Measurements from ENCODE around the gene NOVA2. TPM values are rescaled to one million over a fixed set of nuclear protein-coding genes. Genes with fewer than 3 reads are reported as not detected.

The NOVA2 gene
- total RNA-seq, 4 donors from 2014 or later, result 0.68 to 9.2 (median 1.9) TPM

DNA sequence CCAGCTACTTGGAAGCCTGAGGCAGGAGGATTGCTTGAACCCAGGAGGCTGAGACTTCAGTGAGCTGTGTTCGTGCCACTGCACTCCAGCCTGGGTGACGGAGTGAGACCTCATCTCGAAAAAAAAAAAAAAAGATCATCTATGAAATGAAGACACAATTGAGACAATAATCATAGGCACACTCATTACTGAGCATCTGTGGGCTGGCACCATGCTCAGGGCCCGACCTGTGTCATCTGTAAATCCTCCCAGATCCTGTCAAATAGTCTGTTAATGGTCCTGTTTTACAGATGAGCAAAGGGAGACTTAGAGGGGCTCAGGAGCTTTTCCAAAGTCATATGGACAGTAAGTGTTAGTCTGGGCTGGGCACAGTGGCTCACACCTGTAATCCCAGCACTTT lies 54.9 kb downstream of the NOVA2 start:
- TF ChIP-seq, protein P1, sequence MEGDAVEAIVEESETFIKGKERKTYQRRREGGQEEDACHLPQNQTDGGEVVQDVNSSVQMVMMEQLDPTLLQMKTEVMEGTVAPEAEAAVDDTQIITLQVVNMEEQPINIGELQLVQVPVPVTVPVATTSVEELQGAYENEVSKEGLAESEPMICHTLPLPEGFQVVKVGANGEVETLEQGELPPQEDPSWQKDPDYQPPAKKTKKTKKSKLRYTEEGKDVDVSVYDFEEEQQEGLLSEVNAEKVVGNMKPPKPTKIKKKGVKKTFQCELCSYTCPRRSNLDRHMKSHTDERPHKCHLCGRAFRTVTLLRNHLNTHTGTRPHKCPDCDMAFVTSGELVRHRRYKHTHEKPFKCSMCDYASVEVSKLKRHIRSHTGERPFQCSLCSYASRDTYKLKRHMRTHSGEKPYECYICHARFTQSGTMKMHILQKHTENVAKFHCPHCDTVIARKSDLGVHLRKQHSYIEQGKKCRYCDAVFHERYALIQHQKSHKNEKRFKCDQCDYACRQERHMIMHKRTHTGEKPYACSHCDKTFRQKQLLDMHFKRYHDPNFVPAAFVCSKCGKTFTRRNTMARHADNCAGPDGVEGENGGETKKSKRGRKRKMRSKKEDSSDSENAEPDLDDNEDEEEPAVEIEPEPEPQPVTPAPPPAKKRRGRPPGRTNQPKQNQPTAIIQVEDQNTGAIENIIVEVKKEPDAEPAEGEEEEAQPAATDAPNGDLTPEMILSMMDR (IDR thresholded peaks at IDR 0.05; ENCODE audit: low read depth), result no peak

DNA sequence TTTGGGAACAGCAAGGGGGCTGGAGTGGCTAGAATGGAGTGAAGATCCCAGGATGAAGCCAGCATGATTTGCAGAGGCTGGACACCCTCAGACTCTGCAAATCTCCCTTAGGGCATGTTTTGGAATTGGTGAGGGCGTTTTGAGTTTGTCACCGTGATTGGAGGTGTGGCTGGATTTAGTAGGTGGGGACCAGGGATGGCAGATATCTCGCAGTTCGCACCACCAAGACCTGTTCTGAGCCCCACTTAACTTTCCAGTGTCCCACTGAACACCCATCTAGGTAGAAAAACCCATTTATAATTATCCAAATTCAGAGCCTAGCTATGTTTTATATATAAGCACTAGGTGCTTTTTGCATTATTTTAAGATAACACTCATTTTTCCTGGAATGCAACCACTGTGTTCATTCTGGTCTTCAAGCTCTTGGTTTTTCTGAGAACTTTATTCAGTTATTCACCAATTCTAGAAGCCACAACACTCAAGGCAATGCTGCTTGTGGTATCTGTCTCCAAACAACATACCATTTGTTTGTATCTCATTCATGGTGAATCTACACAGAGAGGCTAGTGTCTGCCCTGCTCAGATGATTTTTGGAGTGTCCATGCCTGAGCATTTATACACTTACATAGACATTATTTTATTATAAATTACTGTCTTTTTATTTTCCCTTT lies 56.1 kb downstream of the NOVA2 start:
- TF ChIP-seq, protein P1 (IDR thresholded peaks at IDR 0.05; ENCODE audit: low read depth), result no peak

DNA sequence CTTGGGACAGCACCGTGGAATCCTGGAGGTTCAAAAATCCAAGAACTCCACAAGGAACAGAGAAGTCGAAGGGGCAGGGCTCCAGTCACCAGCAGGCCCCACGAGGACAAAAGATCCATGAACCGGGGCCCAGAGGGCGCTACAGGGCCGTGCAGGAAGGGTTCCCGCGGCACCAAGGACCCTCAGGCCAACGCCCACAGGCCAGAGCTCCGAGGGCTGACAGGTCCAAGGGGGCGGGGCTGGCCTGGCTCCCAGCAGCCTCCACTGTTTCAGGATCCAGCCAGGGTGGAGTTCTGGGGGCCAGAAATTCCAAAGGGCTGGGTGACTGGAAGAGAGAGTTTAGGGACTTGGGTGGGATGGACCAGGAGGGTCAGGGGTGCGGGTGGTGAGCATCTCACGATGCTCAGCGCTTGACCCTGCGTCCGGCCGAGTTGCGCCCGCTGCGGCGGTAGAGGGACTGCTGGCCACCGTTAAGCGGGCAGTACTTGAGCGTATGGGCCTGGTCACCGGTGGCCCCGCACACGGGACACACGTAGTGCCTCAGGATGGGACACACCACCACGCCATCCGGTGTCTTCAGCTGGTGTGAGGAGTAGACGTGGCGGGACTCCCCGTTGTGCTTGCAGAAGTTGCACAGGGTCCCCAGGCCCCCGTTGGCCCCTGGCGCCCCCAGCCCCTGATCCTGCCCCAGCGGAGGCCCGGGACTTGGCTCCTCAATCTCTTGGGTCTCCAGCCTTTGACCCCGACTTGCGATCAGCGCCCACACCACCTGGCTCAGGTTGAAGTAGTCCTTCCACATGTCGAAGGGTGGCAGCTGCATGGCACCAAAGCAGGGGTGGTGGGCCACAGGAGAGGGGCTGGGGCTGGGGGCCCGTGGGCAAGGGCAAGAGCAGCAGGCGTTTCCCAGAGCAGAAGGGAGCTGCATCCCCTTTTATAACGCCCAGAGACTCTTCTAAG lies 59.5 kb downstream of the NOVA2 start, which contains the start of gene NANOS2:
TSS of gene NANOS2 (minus strand) at position 905 of the 957 bp plus-strand sequence. CDS start at position 820, 85 bp downstream.
- TF ChIP-seq, protein P1 (IDR thresholded peaks at IDR 0.05; ENCODE audit: low read depth), result no peak

DNA sequence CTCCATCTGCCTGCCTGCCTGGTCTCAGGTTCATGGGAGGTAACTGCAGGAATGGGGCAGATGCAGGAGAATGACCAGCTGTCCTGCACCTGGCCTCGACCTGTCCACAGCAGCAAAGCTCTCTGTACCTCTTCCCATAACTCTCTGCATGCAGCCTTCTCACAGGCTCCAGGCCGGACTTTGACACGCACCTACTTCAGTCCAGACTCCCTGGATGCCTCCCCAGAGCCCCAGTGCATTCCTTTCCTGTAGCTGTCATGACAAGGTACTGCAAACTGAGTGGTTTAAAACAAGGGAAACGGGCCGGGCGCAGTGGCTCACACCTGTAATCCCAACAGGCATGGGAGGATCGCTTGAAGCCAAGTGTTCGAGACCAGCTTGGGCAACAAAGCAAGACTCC lies 62.4 kb downstream of the NOVA2 start:
- TF ChIP-seq, protein P1 (IDR thresholded peaks at IDR 0.05; ENCODE audit: low read depth), result no peak

DNA sequence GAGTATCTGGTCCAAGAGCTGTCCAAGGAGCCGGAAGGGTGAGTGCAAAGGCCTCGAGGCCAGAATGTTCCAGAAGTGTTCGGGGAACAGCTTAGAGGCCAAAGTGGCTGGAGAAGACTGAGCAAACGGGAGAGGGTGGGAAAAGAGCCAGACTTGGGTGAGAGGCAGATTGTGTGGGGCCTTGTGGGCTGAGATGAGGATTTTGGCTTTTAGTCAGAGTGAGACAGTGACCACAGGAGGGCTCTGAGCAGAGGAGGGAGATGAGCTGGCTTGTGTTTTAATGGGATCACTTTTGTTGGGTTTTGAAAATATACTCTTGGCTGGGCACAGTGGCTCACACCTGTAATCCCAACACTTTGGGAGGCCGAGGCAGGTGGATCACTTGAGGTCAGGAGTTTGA lies 64.7 kb downstream of the NOVA2 start:
- TF ChIP-seq, protein P1 (IDR thresholded peaks at IDR 0.05; ENCODE audit: low read depth), result no peak

DNA sequence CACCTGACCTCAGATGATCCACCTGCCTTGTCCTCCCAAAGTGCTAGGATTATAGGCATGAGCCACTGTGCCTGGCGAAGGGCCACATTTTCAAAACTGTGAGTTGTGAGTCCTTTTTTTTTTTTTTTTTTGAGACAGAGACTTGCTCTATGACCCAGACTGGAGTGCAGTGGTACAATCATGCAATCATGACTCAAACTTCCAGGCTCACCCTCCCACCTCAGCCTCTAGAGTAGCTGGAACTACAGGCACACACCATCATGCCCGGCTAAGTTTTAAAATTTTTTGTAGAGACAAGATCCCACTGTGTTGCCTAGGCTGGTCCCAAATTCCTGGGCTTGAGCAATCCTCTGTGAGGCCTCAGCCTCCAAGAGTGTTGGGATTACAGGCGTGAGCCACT lies 67.4 kb downstream of the NOVA2 start:
- TF ChIP-seq, protein P1 (IDR thresholded peaks at IDR 0.05; ENCODE audit: low read depth), result no peak

DNA sequence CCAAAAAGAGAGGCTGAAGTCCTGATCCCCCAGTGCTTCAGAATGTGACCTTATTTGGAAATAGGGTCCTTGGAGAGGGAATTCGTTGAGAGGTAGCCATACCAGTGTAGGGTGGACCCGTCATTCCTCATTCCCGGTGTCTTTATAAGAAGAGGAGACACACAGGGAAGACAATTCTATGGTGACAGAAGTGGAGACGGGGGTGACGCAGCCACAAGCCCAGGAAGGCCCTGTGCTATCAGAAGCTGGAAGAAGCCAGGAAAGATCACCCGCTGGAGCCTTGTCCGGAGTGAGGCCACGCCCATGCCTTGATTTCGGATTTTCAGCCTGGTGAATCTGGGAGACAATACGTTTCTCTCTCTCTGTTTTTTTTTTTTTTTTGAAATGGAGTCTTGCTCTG lies 68.7 kb downstream of the NOVA2 start:
- TF ChIP-seq, protein P1 (IDR thresholded peaks at IDR 0.05; ENCODE audit: low read depth), result no peak
